LNCAP (cell line): ENCODE results near the gene HOXA6.

Experiments used
- CTCF ChIP-seq: fragments of 450-650 bp; IDR thresholded peaks from 2 replicates; pipeline ENCODE4 v1.5.1; 2017; ENCODE audit warnings: mild to moderate bottlenecking

The HOXA6 gene

GRCh38 chr7:27107391-27108381, 39.9 kb downstream of the HOXA6 start:
- no peak for TF ChIP-seq CTCF

GRCh38 chr7:27106901-27107240, 40.7 kb downstream of the HOXA6 start:
- TF ChIP-seq CTCF: no peak

DNA sequence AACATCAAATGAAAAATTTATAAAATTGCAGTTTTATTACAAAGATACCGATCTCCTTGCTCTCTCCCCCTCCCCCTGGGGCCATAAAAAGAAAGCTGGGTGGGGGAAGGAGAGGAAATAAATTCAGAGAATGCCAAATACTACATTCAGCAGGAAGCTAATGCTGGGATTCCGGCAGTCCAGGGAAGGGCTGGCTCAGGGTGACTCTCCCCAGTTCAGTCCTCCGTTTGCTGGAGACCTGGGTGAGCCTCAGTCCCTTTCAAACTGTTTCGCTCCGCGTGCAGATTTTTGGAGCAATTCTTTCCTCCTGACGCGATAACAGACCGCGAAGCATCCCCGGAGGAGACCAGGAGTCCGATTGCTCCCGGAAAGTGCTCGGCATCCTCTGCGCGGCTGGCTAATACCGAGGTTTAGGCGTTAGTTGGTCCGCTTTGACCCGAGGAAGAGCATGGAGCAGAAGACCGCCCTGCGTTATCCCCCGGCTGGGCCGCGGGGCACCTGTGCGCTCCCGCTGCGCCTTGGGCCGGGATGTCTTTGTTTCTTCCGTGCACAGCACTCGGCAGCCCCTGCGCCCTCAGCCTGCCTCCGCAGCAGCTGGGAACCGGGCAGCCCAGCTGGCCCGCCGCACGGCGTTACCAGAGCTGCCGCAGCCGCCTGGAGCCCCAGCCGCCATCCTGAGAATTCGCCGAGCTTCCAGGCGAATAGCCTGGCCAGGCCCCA, 41.2 kb downstream of the HOXA6 start:
- no peak for TF ChIP-seq CTCF

- TF ChIP-seq CTCF: no peak
Observed at GRCh38 chr7:27105301-27106031, 42.1 kb downstream of the HOXA6 start.

GRCh38 chr7:27104341-27105058, 43.1 kb downstream of the HOXA6 start:
- no peak for TF ChIP-seq CTCF

DNA sequence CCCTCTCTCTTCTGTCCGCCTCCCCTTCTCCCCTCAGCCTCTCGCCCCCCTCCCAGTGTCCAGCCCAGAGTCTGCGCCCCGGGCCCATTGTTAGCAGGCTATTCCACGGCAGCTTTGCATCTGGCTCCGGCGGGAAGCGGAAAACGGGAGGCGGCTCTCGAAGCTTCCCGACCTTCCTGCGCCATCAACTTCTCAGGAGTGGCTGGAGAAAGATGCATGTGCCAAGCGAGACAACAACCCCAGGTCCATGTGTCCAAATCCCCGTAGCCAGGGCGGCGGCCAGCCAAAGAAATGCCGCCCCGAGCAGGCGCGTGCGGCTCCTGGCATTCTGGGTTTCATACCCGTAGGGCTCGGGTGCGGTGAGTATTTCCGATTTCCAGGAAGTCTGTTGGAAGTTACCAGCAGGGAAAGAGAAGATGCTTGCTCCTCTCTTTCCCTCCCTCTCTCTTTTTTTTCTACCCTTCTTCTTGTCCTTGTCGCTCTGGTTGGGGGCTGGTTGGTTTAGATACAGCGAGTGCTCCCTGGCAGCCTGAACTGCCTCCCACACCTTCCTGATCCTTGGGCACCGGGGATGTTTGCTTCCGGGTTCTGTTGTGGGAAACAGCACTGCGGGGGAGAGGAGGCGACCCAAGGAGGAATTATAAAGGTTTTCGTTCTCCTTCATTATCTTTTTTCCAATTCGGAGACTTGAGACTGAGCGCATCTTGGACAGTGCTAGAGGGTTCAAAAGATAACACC, 43.9 kb downstream of the HOXA6 start:
- no peak for TF ChIP-seq CTCF
